NCI-H1417 (cell line): ENCODE results near the gene DIRAS1.

Source experiments
- DNase-seq, 3 experiments: peaks; one replicate each; lab custom pipeline; 2025; lab: John Stamatoyannopoulos, UW

The DIRAS1 gene

DNA sequence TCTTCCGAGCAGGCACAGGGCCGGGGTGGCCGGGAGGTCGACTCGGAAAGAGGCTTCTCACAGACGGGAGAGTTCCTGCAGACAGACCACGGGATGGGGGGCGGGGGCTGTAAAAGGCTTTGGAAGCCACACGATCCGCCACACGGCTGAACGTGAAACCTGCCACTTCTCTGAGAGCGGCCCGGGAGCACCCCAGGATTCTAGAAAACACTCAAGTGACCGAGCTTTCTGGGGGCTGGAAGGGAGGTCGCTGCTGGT lies 34.2 kb upstream of the DIRAS1 start:
- DNase-seq = no peak

DNA sequence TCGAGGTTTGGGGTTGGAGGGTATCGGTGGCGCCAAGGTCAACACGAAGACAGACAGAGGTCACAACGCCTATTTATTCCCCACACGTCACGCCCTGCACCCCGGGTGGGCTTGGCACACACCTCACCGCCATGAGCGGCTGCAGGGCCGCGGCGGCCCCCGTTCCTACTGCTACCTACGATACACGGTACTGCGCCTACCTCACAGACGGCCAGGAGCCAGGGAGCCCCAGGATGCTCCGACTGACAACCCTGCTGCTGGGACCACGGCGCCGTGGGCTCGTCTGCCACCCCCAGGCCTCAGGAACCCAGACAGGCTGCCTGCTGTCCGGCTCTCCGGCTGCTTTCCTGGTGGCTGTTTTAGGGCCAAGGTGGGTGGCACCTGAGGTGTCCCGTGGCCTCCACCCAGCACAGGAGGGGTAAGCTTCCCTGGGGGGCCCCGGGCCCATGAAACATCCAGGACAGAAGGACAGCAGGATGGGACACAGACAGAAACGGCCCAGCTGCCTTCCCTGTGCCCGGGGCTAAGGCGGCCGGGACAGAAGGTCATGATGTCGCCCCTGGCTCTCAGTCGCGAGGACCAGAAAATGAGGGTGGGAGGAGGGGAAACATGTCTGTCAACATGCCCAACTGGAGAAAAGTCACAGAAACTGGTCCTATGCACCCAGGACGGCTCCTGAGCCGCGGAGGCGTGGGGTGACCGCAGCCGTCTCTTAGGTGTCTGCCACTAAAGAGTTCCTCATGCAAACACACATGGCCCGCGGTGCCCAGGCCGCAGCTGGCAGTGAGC lies 33.7 kb upstream of the DIRAS1 start:
- DNase-seq = no peak

GRCh38 chr19:2751438-2751830 lies 30.3 kb upstream of the DIRAS1 start:
- DNase-seq = no peak

DNA sequence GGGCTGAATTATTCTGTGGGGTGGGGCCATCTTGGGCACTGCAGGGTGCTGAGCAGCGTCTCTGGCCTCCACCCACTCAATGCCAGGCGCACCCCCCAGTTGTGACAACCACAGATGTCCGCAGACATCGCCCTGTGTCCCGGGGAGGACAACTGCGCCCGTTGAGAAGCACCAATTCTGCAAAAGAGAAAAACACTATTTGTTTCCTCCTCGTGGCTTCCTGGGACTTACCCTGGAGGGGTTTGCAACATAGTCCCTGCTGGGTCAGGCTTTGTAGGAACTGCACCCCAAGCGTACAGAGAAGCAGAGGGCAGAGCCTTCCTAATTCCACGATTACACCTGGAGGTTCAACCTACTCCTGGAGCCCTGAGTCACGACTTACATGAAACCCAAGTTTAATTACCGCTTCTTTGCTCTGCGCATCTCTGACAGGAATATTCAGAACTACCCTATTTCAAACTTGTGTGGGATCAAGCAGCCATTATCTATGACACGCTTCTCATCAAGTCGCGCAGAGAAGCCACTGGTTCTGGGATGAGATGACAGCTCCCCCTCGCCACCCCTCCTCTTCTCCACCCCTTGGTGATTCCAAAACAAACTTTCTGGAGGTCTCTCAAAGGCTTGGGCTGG lies 29.8 kb upstream of the DIRAS1 start:
- DNase-seq = no peak

DNA sequence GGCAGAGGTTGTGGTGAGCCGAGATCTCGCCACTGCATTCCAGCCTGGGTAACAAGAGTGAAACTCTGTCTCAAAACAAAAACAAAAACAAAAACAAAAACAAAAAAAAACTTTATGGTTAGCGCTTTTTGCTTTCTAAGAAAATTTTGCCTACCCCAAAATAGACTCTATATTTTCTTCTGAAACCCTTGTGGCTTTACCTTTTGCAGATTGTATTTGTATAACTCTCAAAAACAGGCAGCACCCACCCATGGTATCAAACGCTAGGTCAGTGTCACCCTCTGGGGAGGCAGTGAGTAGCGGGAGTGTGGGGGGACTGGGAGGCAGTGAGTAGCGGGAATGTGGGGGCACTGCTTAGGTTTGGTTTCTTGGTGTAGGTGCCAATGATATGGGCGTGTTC lies 26.2 kb upstream of the DIRAS1 start:
- DNase-seq = no peak

GRCh38 chr19:2744113-2744512 lies 22.9 kb upstream of the DIRAS1 start:
- no peak for DNase-seq

DNA sequence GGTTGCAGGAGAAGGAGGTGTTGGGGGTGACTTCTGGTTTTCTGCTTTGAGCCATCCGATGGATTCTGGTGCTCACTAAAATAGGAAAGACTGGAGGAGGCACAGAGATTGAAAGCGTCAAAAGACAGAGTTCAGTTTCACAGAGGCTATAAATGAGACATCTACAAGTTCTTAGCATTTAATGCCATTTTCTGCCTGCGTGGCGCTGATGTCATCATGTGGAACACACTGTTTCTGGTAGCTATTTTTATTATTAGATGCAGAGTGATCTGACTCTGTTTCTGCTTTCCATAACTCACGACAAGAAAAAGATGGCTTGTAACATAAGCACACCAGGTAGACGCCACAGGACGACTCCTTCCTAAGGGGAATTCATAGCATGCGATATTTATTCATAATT lies 21.9 kb upstream of the DIRAS1 start:
- no peak for DNase-seq

DNA sequence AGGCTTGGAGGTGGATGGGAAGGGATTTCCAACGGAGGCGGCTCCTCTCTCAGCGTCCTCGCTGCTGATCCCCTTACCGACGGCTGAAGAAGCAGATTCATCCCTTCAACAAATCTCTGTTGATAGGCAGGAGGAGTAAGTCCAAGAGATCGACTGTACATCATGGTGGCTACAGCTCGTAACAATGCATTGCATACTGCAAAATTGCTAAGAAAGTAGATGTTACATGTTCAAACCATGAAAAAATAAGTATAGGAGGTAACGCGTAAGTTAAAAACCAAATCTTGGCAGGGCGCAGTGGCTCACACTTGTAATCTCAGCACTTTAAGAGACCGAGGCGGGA lies 19.1 kb upstream of the DIRAS1 start:
- DNase-seq = no peak

DNA sequence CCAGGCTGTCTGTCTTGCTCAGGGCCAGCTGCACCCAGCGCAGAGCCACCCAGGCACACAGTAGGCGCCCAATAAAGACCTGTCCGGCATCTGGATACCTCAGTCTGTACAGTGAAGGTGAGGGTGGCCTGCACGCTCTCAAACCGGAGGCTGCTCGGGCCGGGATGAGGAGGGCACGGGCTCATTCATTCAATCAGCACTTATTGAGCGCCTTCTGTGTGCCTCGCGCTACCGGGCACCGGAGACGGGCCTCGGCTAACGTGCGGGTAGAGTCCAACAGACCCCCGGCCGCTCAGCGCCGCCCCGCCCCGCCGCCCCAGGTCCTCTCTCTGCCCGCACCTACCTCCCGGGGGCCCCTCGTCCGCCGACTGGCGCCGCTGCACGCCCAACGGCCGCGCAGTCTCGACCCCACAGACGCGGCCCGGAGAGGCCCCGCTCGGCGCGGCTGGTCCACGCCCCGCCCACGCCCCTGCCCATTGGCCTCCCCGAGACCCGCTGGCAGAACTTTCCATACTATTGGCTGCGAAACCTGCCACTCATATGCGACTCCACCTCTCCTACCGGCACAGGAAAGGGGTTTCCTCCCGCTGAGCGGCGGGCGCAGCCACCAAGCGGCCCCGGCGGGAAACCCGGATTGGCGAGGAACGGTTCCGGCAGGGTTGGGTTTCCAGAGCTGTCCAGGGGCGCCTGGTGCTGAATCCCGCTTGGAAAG lies 18.6 kb upstream of the DIRAS1 start, which contains the start of gene SLC39A3:
Gene SLC39A3 (minus strand): TSS at position 416 of the 712 bp plus-strand sequence. CDS start 2,760 bp downstream, outside the sequence.
- DNase-seq = peak; percentile 98 to 99 (median 99)

- no peak for DNase-seq
Measured at GRCh38 chr19:2736550-2737190, 15.5 kb upstream of the DIRAS1 start.

GRCh38 chr19:2735374-2735773 lies 14.2 kb upstream of the DIRAS1 start:
- no peak for DNase-seq

DNA sequence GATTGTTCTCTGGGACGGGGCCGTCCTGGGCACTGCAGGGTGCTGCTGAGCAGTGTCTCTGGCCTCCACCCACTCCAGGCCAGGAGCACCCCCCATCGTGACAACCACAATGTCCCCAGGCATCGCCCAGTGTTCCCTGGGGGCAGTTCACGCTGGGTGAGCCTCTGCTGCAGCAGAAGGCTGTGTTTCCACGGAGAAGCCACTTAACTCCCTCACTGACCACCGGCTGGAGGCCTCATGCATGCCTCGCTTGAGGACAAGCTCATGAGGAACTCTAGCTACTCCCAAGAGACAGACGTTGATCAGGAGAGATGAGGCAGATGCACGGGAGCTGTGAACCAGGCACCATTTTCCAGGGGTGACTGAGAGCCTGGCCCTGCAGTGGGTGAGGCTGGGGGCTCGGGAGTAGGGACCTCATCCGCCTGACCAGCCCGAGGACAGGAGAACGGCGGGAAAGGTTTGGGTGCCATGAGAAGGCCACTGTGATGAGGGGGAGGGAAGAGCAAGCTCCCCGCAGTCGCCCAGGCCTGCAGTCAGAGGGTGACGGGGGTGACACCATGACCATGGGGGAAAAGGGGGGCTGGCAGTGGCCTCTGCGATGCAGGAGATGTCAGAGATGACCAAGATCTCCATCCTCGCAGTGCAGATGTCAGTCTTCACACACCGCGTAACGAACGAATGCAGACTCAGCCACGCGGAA lies 13.6 kb upstream of the DIRAS1 start:
- no peak for DNase-seq

DNA sequence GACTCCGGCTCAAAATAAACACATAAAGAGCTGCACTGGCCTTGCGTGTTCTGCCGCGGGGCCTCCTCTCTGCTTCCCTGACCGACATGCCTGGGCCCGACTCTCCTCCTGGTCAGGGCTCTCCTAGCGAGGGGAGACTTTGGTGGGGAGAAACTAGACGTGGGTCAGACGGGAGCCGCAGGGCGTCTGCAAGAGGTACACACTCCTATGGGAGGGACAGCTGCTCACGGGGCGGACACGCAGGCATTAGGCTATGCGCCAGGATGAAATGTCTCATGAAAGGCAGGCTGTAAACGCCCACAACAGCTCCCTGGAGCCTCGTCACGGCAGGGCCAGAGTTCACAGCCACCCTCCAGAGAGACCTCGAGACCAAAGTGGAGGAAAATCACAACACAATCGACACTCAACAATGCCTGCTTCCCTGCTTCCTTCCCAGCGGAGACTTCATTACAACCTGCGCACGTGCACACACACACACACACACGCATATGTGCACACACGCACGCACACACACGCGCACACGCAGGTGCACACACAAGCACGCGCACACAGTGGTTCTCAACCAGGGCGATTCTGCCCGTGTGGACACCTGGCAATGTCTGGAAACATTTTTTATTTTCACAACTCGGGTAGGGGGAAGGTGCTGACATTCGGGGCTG lies 12.9 kb upstream of the DIRAS1 start:
- DNase-seq = no peak

DNA sequence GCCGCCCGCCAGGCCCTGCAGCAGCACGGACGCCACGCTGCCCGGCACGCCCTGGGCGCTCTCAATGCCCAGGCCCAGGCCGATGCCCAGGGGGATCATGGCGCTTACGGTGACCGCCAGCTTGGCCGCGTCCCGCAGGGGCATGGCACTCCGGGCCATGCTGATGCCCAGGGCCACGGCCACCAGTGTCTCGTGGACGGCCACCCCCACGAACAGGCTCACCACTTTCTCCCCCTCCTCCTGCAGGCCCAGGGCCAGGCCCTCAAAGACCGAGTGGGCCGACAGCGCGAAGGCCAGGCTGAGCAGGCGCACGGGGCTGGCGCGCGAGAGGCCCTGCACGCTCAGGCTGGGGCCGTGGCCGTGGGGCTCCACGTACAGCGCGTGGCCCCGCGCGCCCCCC lies 11.7 kb upstream of the DIRAS1 start:
- DNase-seq = no peak

DNA sequence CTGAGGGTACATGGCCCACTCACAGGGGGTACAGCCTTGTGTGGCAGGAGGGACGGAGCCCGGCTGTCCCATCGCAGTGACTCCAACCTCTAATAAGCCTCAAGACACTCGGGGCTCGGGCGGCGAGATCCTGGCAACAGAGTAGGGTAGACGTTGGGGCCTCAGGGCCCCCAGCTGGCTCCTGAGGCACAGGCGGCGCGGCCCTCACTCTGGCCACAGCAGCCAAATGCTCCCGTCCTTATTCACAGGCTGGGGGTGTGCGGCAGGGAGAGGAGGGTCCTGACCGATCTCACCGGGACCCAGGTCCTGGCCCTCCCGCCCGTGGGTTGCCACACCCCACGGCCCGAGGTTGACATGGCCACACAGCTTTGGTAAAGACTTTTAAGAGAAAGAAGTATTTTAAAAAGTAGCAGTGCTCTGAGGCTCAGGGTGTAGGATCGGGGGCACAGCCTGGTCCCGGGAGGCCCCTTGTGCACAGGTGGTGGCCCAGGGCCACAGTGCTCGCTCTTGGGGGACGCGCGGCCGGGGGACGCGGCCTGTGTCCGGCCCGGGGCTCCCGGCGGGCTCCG lies 11.1 kb upstream of the DIRAS1 start:
- no peak for DNase-seq

GRCh38 chr19:2731181-2731995 lies 10.2 kb upstream of the DIRAS1 start:
- no peak for DNase-seq

GRCh38 chr19:2729943-2730818 lies 9.0 kb upstream of the DIRAS1 start:
- no peak for DNase-seq

DNA sequence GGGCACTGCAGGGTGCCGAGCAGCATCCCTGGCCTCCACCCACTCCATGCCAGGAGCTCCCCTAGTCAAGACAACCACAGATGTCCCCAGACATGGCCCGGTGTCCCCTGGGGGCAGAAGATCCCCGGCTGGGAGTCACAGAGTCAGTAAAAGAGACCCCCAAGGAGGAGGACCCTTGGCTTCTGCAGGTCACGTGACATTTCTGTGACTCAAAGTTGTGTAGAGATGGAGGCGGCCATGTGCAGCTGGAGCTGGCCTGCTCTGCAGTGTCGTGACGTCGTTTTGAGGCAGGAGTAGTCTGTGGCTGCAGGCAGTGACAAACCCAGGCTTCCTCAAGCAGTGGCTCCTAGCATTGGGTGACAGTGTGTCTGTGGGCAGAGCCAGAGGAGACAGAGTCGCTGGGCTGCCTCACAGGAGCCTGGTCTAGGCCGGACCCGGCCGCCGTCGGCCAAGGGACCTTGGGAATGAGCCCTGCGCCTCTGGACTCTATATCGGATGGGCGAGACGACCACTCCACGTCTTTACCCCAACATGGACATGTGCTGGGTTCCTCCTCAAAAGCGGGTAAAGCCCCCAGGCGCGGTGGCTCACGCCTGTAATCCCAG lies 7.7 kb upstream of the DIRAS1 start:
- DNase-seq = no peak

- peak in 1 of 3 experiments; percentile 25 for DNase-seq
Measured at GRCh38 chr19:2727640-2727944, 6.4 kb upstream of the DIRAS1 start.
